Measurements from ENCODE around the gene ZNF710. TPM values are rescaled to one million over a fixed set of nuclear protein-coding genes. Genes with fewer than 3 reads are reported as not detected.

ZNF710 gene
- total and polyA plus RNA-seq, 2 of the 13 experiments (the other 11 are each of a cell fraction or from before 2014, with no cell fraction given): 4.7 to 20.6 TPM

GRCh38 chr15:90038632-90039095 lies 37.5 kb downstream of the ZNF710 start (continued):
- peak in 1 of 2 experiments; percentile 88; a peak in 2 of 4 replicates for TF ChIP-seq ATF4 (CRISPR knock-in tag; IDR thresholded peaks at IDR 0.05)
- peak; percentile 76; the same call in 1 of the 2 replicates for TF ChIP-seq NR2C2 (CRISPR knock-in tag; IDR thresholded peaks at IDR 0.05; ENCODE audit: borderline replicate concordance)
- TF ChIP-seq CREM (IDR thresholded peaks at IDR 0.05): peak; percentile 73; the same call in 1 of the 2 replicates
- no peak for TF ChIP-seq CREM (CRISPR knock-in tag; IDR thresholded peaks at IDR 0.05)
- no peak for TF ChIP-seq ZNF232 (CRISPR knock-in tag; IDR thresholded peaks at IDR 0.05; ENCODE audit: borderline replicate concordance)
- TF ChIP-seq ISL2 (CRISPR knock-in tag; IDR thresholded peaks at IDR 0.05): 0 out of 2 replicates have a peak, but pooled peaks have one; percentile 40
- TF ChIP-seq FOXP1 (IDR thresholded peaks at IDR 0.05): 0 out of 2 replicates have a peak, but pooled peaks have one; percentile 5
- TF ChIP-seq FOXP1 (CRISPR knock-in tag; IDR thresholded peaks at IDR 0.05): peak; percentile 55; the same call in 1 of the 2 replicates
- 0 out of 2 replicates have a peak, but pooled peaks have one; percentile 19 for TF ChIP-seq TGIF2 (CRISPR knock-in tag; IDR thresholded peaks at IDR 0.05)
- TF ChIP-seq BCL6 (CRISPR knock-in tag; IDR thresholded peaks at IDR 0.05): peak; percentile 90
- TF ChIP-seq RARA (CRISPR knock-in tag; IDR thresholded peaks at IDR 0.05): peak; percentile 79
- TF ChIP-seq ZNF414 (CRISPR knock-in tag; IDR thresholded peaks at IDR 0.05): 0 out of 2 replicates have a peak, but pooled peaks have one; percentile 33
- TF ChIP-seq CTCF (CRISPR knock-in tag; IDR thresholded peaks at IDR 0.05): 0 out of 2 replicates have a peak, but pooled peaks have one; percentile 12
- no peak for TF ChIP-seq ZC3H13 (CRISPR knock-in tag; IDR thresholded peaks at IDR 0.05)
- no peak for TF ChIP-seq SYNCRIP (IDR thresholded peaks at IDR 0.05; ENCODE audit: insufficient read depth, low read depth, low read length)
- peak; percentile 55; the same call in 1 of the 2 replicates for TF ChIP-seq HMG20A (CRISPR knock-in tag; IDR thresholded peaks at IDR 0.05; ENCODE audit: borderline replicate concordance)
- peak; percentile 35; the same call in 1 of the 2 replicates for TF ChIP-seq ZNF12 (CRISPR knock-in tag; IDR thresholded peaks at IDR 0.05)
- TF ChIP-seq ZXDC (CRISPR knock-in tag; IDR thresholded peaks at IDR 0.05): 0 out of 2 replicates have a peak, but pooled peaks have one; percentile 40
- TF ChIP-seq THRA (CRISPR knock-in tag; IDR thresholded peaks at IDR 0.05; ENCODE audit: borderline replicate concordance): peak; percentile 57; the same call in 1 of the 2 replicates
- TF ChIP-seq HNF4A (CRISPR knock-in tag; IDR thresholded peaks at IDR 0.05): peak; percentile 63
- no peak for TF ChIP-seq DDIT3 (CRISPR knock-in tag; IDR thresholded peaks at IDR 0.05)
- no peak for TF ChIP-seq KLF11 (CRISPR knock-in tag; IDR thresholded peaks at IDR 0.05)

Measured in HepG2 (cell line).